ENCODE data around the gene RIPOR1. TPM values are rescaled to one million over a fixed set of nuclear protein-coding genes. Genes with fewer than 3 reads are reported as not detected.

RIPOR1 gene
- total and polyA plus RNA-seq, 2 experiments from 2014 or later: 27.8 to 91.6 TPM

DNA sequence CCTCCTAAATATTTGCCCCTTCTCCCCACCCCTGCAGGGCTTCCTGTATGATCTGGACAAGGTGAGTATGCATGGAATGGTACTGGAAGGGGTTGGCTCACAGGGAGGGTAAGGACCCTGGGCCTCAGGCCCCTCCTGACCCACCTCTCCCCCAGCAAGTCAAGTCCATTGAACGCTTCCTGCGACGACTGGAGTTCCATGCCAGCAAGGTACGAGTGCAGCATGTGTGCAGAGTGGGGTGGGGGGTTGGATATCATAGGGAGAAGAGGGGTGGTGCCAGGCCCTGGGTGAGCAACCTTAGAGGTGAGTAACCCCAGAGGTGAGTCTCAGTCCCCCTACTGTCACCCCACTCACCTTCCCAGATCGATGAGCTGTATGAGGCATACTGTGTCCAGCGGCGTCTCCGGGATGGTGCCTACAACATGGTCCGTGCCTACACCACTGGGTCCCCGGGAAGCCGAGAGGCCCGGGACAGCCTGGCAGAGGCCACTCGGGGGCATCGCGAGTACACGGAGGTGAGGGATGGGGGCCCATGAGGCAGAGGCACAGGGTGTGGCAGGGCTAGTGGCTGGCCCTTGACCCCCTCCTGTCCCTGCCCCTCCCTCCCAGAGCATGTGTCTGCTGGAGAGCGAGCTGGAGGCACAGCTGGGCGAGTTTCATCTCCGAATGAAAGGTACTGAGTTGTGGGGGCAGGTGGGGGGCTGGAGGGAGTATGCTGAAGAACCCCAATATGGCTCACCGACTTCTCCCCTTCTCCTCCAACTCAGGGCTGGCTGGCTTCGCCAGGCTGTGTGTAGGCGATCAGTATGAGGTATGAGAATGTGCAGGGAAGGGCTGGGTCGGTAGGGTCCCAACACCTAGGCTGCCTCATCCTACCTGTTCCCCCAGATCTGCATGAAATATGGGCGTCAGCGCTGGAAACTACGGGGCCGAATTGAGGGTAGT is 11.3 kb downstream of the RIPOR1 start:
- in situ Hi-C loops (cut with MboI): no loop called here
- Histone ChIP-seq H3K79me2 (ENCODE audit: insufficient read depth) (peaks cover 50% of the 10 kb centered on the region), H3K9ac (no peak overlapping the region), H4K20me1 (ENCODE audit: insufficient read depth) (no peaks in the 10 kb centered on the region), H3K36me3 (ENCODE audit: low read depth) (peaks cover 6% of the 10 kb centered on the region), H2AFZ (no peak overlapping the region), H3K9me2 (ENCODE audit: insufficient read depth) (no peaks in the 10 kb centered on the region), H3K27me3 (replicated peaks; ENCODE audit: insufficient read depth) (no peaks in the 10 kb centered on the region), H3F3A (ENCODE audit: insufficient read depth) (no peaks in the 10 kb centered on the region), H3K9me3 (ENCODE audit: low read depth) (no peaks in the 10 kb centered on the region), H3K27ac (no peak overlapping the region), H3K4me2 (ENCODE audit: unreplicated experiment) (no peak overlapping the region), H3K4me1 (ENCODE audit: insufficient read depth) (0 out of 2 replicates have a peak, but pooled peaks cover 7% of the 10 kb centered on the region), H3K4me3 (no peak overlapping the region)
- no peak for DNase-seq
- TF ChIP-seq EZH2phosphoT487 (IDR thresholded peaks at IDR 0.05; ENCODE audit: insufficient read depth, low read depth) (no peak), EZH2 (IDR thresholded peaks at IDR 0.05; ENCODE audit: insufficient read depth, poor library complexity, severe bottlenecking) (no peak)
- WGBS, 2 experiments (ENCODE audit: low coverage in 1 of 2, low lambda C conversion rate in 2 of 2, missing lambda C conversion rate in 2 of 2): 87 to 94% methylated on average over 27 of the region's 27 CpGs

- no peak overlapping the region for H3K27ac ChIP-seq
- peaks cover 10% of the 10 kb centered on the region for H3K36me3 ChIP-seq (ENCODE audit: low read depth)
- no peak overlapping the region for H3K4me2 ChIP-seq (ENCODE audit: unreplicated experiment)
- no peak overlapping the region for H3K9ac ChIP-seq
- no peaks in the 10 kb centered on the region for H3K9me3 ChIP-seq (ENCODE audit: low read depth)
- in situ Hi-C loops (cut with MboI): no loop called here
- H2AFZ ChIP-seq: no peak overlapping the region
- H3K9me2 ChIP-seq (ENCODE audit: insufficient read depth): no peaks in the 10 kb centered on the region
- WGBS, 2 experiments (ENCODE audit: low coverage in 1 of 2, low lambda C conversion rate in 2 of 2, missing lambda C conversion rate in 2 of 2): 94 to 100% methylated on average over 1 of the region's 1 CpG
- no peak for TF ChIP-seq EZH2phosphoT487 (IDR thresholded peaks at IDR 0.05; ENCODE audit: insufficient read depth, low read depth)
- TF ChIP-seq EZH2 (IDR thresholded peaks at IDR 0.05; ENCODE audit: insufficient read depth, poor library complexity, severe bottlenecking): no peak
- no peaks in the 10 kb centered on the region for H3K27me3 ChIP-seq (replicated peaks; ENCODE audit: insufficient read depth)
- H3F3A ChIP-seq (ENCODE audit: insufficient read depth): no peaks in the 10 kb centered on the region
- H3K79me2 ChIP-seq (ENCODE audit: insufficient read depth): peaks cover 42% of the 10 kb centered on the region
- H4K20me1 ChIP-seq (ENCODE audit: insufficient read depth): no peaks in the 10 kb centered on the region
- no peak for DNase-seq
- 0 out of 2 replicates have a peak, but pooled peaks cover 7% of the 10 kb centered on the region for H3K4me1 ChIP-seq (ENCODE audit: insufficient read depth)
- no peak overlapping the region for H3K4me3 ChIP-seq
These were observed 12.1 kb downstream of the RIPOR1 start for GRCh38 chr16:67540756-67541155.

DNA sequence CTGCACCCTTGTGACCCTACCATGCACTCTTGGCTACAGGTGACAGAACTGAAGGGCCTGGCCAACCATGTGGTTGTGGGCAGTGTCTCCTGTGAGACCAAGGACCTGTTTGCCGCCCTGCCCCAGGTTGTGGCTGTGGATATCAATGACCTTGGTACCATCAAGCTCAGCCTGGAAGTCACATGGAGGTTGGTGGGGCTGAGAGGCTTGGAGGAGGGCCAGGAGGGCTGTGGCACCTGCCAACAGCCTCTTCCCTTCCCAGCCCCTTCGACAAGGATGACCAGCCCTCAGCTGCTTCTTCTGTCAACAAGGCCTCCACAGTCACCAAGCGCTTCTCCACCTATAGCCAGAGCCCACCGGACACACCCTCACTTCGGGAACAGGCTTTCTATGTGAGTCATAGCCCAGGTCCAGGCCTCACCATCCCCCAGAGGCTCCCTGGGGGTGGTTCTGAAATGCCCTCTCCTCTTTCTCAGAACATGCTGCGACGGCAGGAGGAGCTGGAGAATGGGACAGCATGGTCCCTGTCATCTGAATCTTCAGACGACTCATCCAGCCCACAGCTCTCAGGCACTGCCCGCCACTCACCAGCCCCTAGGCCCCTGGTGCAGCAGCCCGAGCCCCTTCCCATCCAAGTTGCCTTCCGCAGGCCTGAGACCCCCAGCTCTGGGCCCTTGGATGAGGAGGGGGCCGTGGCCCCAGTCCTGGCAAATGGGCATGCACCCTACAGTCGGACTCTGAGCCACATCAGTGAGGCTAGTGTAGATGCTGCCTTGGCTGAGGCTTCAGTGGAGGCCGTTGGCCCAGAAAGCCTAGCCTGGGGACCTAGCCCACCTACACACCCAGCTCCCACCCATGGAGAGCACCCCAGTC is 13.0 kb downstream of the RIPOR1 start:
- in situ Hi-C loops (cut with MboI): no loop called here
- Histone ChIP-seq H3K36me3 (ENCODE audit: low read depth) (peaks cover 16% of the 10 kb centered on the region), H2AFZ (no peak overlapping the region), H3K4me1 (ENCODE audit: insufficient read depth) (0 out of 2 replicates have a peak, but pooled peaks cover 6% of the 10 kb centered on the region), H3K4me2 (ENCODE audit: unreplicated experiment) (no peak overlapping the region), H4K20me1 (ENCODE audit: insufficient read depth) (no peaks in the 10 kb centered on the region), H3K4me3 (no peak overlapping the region), H3F3A (ENCODE audit: insufficient read depth) (peaks cover 2% of the 10 kb centered on the region), H3K27ac (no peak overlapping the region), H3K79me2 (ENCODE audit: insufficient read depth) (peaks cover 33% of the 10 kb centered on the region), H3K9ac (no peak overlapping the region), H3K27me3 (replicated peaks; ENCODE audit: insufficient read depth) (no peaks in the 10 kb centered on the region), H3K9me2 (ENCODE audit: insufficient read depth) (no peaks in the 10 kb centered on the region), H3K9me3 (ENCODE audit: low read depth) (no peaks in the 10 kb centered on the region)
- WGBS, 2 experiments (ENCODE audit: low coverage in 1 of 2, low lambda C conversion rate in 2 of 2, missing lambda C conversion rate in 2 of 2): 70 to 78% methylated on average over 14 of the region's 14 CpGs
- peak; percentile 43 for DNase-seq
- TF ChIP-seq EZH2 (IDR thresholded peaks at IDR 0.05; ENCODE audit: insufficient read depth, poor library complexity, severe bottlenecking): no peak
- no peak for TF ChIP-seq EZH2phosphoT487 (IDR thresholded peaks at IDR 0.05; ENCODE audit: insufficient read depth, low read depth)

DNA sequence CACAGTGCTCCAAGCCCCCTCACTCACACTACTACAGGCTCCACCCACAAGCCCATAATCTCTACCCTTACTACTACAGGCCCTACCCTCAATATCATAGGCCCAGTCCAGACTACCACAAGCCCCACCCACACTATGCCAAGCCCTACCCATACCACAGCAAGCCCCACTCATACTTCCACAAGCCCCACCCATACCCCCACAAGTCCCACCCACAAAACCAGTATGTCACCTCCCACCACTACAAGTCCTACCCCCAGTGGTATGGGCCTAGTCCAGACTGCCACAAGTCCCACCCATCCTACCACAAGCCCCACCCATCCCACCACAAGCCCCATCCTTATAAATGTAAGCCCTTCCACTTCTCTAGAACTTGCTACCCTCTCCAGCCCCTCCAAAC is 13.8 kb downstream of the RIPOR1 start:
- Histone ChIP-seq H3K4me2 (ENCODE audit: unreplicated experiment) (no peak overlapping the region), H2AFZ (no peak overlapping the region), H3K79me2 (ENCODE audit: insufficient read depth) (peaks cover 25% of the 10 kb centered on the region), H3K9ac (no peak overlapping the region), H3K36me3 (ENCODE audit: low read depth) (peaks cover 20% of the 10 kb centered on the region), H3K4me1 (ENCODE audit: insufficient read depth) (no peaks in the 10 kb centered on the region), H4K20me1 (ENCODE audit: insufficient read depth) (no peaks in the 10 kb centered on the region), H3F3A (ENCODE audit: insufficient read depth) (peaks cover 5% of the 10 kb centered on the region), H3K4me3 (no peak overlapping the region), H3K27me3 (replicated peaks; ENCODE audit: insufficient read depth) (no peaks in the 10 kb centered on the region), H3K27ac (no peak overlapping the region), H3K9me3 (ENCODE audit: low read depth) (no peaks in the 10 kb centered on the region), H3K9me2 (ENCODE audit: insufficient read depth) (no peaks in the 10 kb centered on the region)
- TF ChIP-seq EZH2phosphoT487 (IDR thresholded peaks at IDR 0.05; ENCODE audit: insufficient read depth, low read depth) (no peak), EZH2 (IDR thresholded peaks at IDR 0.05; ENCODE audit: insufficient read depth, poor library complexity, severe bottlenecking) (no peak)
- in situ Hi-C loops (cut with MboI): no loop called here
- peak; percentile 77 for DNase-seq

Data from GM23248 (cell line).